Measurements from ENCODE around the gene TSPAN4. TPM values are rescaled to one million over a fixed set of nuclear protein-coding genes. Genes with fewer than 3 reads are reported as not detected.

TSPAN4 gene
- total RNA-seq, 1 donor from 2014 or later = 2.3 TPM

GRCh38 chr11:847876-848275, 5.2 kb downstream of the TSPAN4 start:
- no peak for TF ChIP-seq CTCF (IDR thresholded peaks at IDR 0.05)
- Mint-ChIP-seq H3K4me1 (peaks cover 25% of the 10 kb centered on the region), H3K27ac (no peak overlapping the region), H3K36me3 (ENCODE audit: low read depth) (no peaks in the 10 kb centered on the region), H3K4me3 (no peak overlapping the region), H3K9me3 (no peaks in the 10 kb centered on the region), H3K27me3 (peaks cover 7% of the 10 kb centered on the region)
- intact Hi-C loops (cut with micrococcal nuclease) = loop anchor here (5.0 to 10.0 kb wide), 3 partner anchors 119 to 727 kb away; partner anchors contain the start of genes BRSK2 and DUSP8
- CTCF ChIA-PET = interaction anchor here (0.8 to 2.2 kb wide), 2 partner anchors 11 to 203 kb away, joined by 3 to 11 read pairs; no protein-coding TSS in a partner anchor
- ATAC-seq (ENCODE audit: low read depth) = no peak
- DNase-seq = no peak
- POLR2A ChIA-PET = interaction anchor here (0.6 to 1.4 kb wide), 4 partner anchors 9 to 742 kb away, joined by 3 to 8 read pairs (median 4); no protein-coding TSS in a partner anchor

DNA sequence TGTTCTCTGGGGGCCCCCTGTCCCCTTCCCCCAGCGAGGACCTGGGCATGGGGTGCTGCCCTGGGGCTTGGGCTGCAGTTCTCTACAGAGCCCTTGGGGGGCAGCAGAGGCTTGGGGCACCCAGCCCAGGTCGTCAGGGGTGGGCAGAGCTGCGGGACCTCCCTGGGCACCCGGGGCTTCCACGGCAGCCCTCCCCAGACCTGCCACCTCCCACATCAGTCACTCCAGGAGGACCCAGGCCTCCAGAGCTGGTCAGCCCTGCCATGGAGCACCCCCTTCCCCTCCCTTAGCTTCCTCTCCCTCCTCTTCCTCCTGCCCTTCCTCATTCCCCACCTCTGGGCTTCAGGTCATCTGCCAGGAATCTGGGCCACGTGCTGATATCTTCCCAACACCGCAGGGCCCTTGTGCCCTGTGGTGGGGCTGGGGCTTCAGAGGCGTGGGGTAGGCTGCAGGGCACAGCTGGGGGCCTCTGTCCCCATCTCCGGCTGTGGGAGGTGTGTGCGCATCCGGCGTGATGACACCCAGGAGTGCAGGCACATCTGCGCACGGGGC, 5.8 kb downstream of the TSPAN4 start:
- TF ChIP-seq CTCF (IDR thresholded peaks at IDR 0.05) = peak; percentile 83
- ATAC-seq (ENCODE audit: low read depth) = peak; percentile 80
- Mint-ChIP-seq H3K36me3 (ENCODE audit: low read depth) (no peaks in the 10 kb centered on the region), H3K9me3 (no peaks in the 10 kb centered on the region), H3K27me3 (peaks cover 7% of the 10 kb centered on the region), H3K27ac (no peak overlapping the region), H3K4me1 (peaks cover 23% of the 10 kb centered on the region), H3K4me3 (peak overlapping the region; percentile 35)
- intact Hi-C loops (cut with micrococcal nuclease) = loop anchor here (5.0 to 10.0 kb wide), 3 partner anchors 119 to 726 kb away; partner anchors contain the start of genes BRSK2 and DUSP8
- CTCF ChIA-PET = interaction anchor here (0.8 to 2.2 kb wide), 4 partner anchors 11 to 727 kb away, joined by 3 to 11 read pairs (median 4); no protein-coding TSS in a partner anchor
- POLR2A ChIA-PET = interaction anchor here (0.6 to 1.4 kb wide), 5 partner anchors 10 to 741 kb away, joined by 3 to 4 read pairs (median 3); partner anchors contain the start of gene CD151
- peak; percentile 68 for DNase-seq

DNA sequence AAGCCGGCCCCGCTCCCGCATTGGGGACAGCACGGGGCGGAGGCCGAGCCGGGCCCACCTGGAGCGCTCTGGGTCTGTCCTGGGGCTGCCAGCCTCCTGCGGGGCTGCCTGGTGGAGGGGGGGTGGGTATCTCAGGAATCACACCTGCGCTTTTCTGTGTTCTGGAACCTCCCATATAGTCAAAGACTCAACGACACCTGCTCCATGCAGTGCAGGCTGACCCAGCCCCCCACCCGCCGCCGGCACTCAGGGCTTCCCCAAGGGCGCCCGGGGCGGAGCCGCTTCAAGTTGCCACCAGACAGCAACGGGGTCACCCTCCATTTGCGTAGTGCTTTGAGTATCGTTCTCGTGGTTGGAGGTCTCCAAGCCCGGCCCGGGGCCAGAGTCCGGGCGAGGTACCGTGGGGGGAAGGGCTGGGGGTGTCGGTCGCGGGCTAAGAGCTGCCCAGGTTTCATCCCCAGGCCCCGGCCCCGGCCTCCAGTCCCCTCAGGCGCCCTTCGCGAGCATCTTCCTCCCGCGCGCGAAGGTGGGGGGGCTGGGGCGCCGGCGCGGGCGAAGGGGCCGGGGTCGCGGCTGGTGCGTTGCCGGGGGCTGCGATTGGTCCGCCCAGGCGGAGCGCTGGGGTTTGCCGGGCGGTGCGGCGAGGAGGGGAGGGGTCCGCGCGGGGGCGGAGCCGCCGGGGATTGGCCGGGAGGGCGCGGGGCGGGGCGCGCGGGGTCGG, 6.6 kb downstream of the TSPAN4 start:
- peak; percentile 52 for ATAC-seq (ENCODE audit: low read depth)
- Mint-ChIP-seq H3K27me3 (peaks cover 7% of the 10 kb centered on the region), H3K36me3 (ENCODE audit: low read depth) (no peaks in the 10 kb centered on the region), H3K4me1 (peaks cover 15% of the 10 kb centered on the region), H3K9me3 (no peaks in the 10 kb centered on the region), H3K4me3 (peak overlapping the region; percentile 80), H3K27ac (no peak overlapping the region)
- no peak for TF ChIP-seq CTCF (IDR thresholded peaks at IDR 0.05)
- intact Hi-C loops (cut with micrococcal nuclease) = loop anchor here (1.0 to 10.0 kb wide), 4 partner anchors 76 to 726 kb away; partner anchors contain the start of genes AP2A2, BRSK2 and DUSP8
- ChIA-PET CTCF (interaction anchor here (0.6 to 2.2 kb wide), 4 partner anchors 202 to 726 kb away, joined by 4 to 11 read pairs (median 4); no protein-coding TSS in a partner anchor), POLR2A (interaction anchor here (0.8 to 1.0 kb wide), 2 partner anchors 16 to 30 kb away, joined by 3 to 4 read pairs; partner anchors contain the start of gene CD151)
- DNase-seq = peak; percentile 51

DNA sequence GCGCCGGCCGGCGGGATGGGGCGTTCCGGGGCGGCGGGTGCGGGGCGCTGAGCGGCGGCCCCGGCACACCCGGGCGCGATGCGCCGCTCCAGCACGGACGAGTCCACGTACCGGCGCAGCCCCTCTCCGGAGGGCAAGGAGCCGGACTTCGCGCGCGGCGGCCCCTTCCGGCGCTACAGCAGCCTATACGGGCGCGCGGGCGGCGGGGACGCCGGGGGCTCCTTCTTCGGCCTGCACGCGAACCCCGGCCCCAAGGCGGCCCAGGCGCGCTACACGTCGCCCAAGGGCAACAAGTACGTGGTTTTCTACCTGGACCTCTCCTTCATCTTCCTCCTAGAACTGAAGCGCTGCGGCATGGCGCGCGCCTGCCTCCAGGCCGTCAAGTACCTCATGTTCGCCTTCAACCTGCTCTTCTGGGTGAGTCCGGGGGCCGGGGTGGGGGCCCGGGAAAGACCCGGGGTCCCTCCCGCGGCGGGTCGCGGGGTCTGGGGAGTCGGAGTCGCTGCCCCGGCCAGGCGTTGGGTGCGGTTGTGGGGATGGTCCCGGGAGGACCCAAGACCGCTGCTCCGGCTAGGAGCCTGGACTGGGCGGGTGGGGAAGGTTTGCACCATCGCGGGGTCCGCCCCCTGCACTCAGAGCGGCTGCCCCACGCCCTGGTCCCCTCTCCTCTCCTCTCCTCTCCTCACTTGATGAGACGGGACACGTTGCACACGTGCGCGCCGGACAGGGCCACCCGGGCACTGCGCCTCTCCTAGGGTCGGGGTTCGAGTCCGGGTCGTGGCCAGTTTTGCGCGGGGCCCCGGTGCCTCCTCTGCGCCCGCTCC, 7.5 kb downstream of the TSPAN4 start:
- DNase-seq (no peak), ATAC-seq (ENCODE audit: low read depth) (no peak)
- TF ChIP-seq CTCF (IDR thresholded peaks at IDR 0.05) = no peak
- intact Hi-C loops (cut with micrococcal nuclease) = loop anchor here (1.0 to 10.0 kb wide), 4 partner anchors 75 to 725 kb away; partner anchors contain the start of genes AP2A2, BRSK2 and DUSP8
- Mint-ChIP-seq H3K9me3 (no peaks in the 10 kb centered on the region), H3K36me3 (ENCODE audit: low read depth) (no peaks in the 10 kb centered on the region), H3K4me3 (peak overlapping the region; percentile 62), H3K27me3 (peaks cover 4% of the 10 kb centered on the region), H3K27ac (no peak overlapping the region), H3K4me1 (peaks cover 7% of the 10 kb centered on the region)
- CTCF ChIA-PET = interaction anchor here (0.6 kb wide), 1 partner anchor 725 kb away, joined by 4 read pairs; no protein-coding TSS in a partner anchor
- POLR2A ChIA-PET = no interaction called here
